Ishikawa (cell line): ENCODE data around the gene GSAP.

ENCODE experiments used
- CEBPB ChIP-seq: IDR thresholded peaks from 2 replicates; pipeline ENCODE4 v1.6.1; 2012
- CREB1 ChIP-seq: IDR thresholded peaks from 2 replicates; pipeline ENCODE4 v1.6.1; 2012; ENCODE audit warnings: low read depth
- EGR1 ChIP-seq: IDR thresholded peaks from 2 replicates; pipeline ENCODE4 v1.6.1; 2012
- EP300 ChIP-seq: IDR thresholded peaks from 2 replicates; pipeline ENCODE4 v1.6.1; 2012; ENCODE audit warnings: borderline replicate concordance
- FOXM1 ChIP-seq: IDR thresholded peaks from 2 replicates; pipeline ENCODE4 v1.6.1; 2012; ENCODE audit warnings: low read depth, borderline replicate concordance
- NFIC ChIP-seq: IDR thresholded peaks from 2 replicates; pipeline ENCODE4 v1.6.1; 2012
- RAD21 ChIP-seq: IDR thresholded peaks from 2 replicates; pipeline ENCODE4 v1.6.1; 2012; ENCODE audit warnings: low read depth
- TAF1 ChIP-seq: IDR thresholded peaks from 2 replicates; pipeline ENCODE4 v1.6.1; 2012; ENCODE audit warnings: low read depth, mild to moderate bottlenecking
- TCF12 ChIP-seq: IDR thresholded peaks from 2 replicates; pipeline ENCODE4 v1.6.1; 2012; ENCODE audit warnings: low read depth
- TEAD4 ChIP-seq: IDR thresholded peaks from 2 replicates; pipeline ENCODE4 v1.6.1; 2012
- YY1 ChIP-seq: IDR thresholded peaks from 2 replicates; pipeline ENCODE4 v1.6.1; 2012; ENCODE audit warnings: low read depth
- ZBTB7A ChIP-seq: IDR thresholded peaks from 2 replicates; pipeline ENCODE4 v1.6.1; 2012; ENCODE audit warnings: low read depth
- TF ChIP-seq, protein P1 (sequence below): IDR thresholded peaks from 2 replicates; pipeline ENCODE4 v1.6.1; 2012; ENCODE audit warnings: low read depth, mild to moderate bottlenecking
- TF ChIP-seq, protein P2 (sequence below): IDR thresholded peaks from 2 replicates; pipeline ENCODE4 v1.6.1; 2012
- TF ChIP-seq, protein P3 (sequence below): IDR thresholded peaks from 2 replicates; pipeline ENCODE4 v1.6.1; 2012

The GSAP gene

GRCh38 chr7:77433901-77434300 is 17.8 kb upstream of the GSAP start:
- TF ChIP-seq TAF1, result no peak
- TF ChIP-seq, protein P1, sequence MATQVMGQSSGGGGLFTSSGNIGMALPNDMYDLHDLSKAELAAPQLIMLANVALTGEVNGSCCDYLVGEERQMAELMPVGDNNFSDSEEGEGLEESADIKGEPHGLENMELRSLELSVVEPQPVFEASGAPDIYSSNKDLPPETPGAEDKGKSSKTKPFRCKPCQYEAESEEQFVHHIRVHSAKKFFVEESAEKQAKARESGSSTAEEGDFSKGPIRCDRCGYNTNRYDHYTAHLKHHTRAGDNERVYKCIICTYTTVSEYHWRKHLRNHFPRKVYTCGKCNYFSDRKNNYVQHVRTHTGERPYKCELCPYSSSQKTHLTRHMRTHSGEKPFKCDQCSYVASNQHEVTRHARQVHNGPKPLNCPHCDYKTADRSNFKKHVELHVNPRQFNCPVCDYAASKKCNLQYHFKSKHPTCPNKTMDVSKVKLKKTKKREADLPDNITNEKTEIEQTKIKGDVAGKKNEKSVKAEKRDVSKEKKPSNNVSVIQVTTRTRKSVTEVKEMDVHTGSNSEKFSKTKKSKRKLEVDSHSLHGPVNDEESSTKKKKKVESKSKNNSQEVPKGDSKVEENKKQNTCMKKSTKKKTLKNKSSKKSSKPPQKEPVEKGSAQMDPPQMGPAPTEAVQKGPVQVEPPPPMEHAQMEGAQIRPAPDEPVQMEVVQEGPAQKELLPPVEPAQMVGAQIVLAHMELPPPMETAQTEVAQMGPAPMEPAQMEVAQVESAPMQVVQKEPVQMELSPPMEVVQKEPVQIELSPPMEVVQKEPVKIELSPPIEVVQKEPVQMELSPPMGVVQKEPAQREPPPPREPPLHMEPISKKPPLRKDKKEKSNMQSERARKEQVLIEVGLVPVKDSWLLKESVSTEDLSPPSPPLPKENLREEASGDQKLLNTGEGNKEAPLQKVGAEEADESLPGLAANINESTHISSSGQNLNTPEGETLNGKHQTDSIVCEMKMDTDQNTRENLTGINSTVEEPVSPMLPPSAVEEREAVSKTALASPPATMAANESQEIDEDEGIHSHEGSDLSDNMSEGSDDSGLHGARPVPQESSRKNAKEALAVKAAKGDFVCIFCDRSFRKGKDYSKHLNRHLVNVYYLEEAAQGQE, result no peak
- no peak for TF ChIP-seq FOXM1
- no peak for TF ChIP-seq TCF12
- no peak for TF ChIP-seq RAD21
- TF ChIP-seq CREB1, result no peak
- no peak for TF ChIP-seq ZBTB7A

- TF ChIP-seq, protein P1, result no peak
- no peak for TF ChIP-seq TAF1
- no peak for TF ChIP-seq TCF12
- TF ChIP-seq TEAD4, result no peak
- TF ChIP-seq RAD21, result no peak
- TF ChIP-seq YY1, result no peak
- no peak for TF ChIP-seq FOXM1
- TF ChIP-seq, protein P2, sequence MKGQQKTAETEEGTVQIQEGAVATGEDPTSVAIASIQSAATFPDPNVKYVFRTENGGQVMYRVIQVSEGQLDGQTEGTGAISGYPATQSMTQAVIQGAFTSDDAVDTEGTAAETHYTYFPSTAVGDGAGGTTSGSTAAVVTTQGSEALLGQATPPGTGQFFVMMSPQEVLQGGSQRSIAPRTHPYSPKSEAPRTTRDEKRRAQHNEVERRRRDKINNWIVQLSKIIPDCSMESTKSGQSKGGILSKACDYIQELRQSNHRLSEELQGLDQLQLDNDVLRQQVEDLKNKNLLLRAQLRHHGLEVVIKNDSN, result no peak
- TF ChIP-seq ZBTB7A, result no peak
- no peak for TF ChIP-seq CREB1
- TF ChIP-seq EP300, result no peak
- TF ChIP-seq, protein P3, sequence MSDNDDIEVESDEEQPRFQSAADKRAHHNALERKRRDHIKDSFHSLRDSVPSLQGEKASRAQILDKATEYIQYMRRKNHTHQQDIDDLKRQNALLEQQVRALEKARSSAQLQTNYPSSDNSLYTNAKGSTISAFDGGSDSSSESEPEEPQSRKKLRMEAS, result no peak
- no peak for TF ChIP-seq EGR1
- TF ChIP-seq CEBPB, result no peak
- TF ChIP-seq NFIC, result no peak
These were observed 14.8 kb upstream of the GSAP start for GRCh38 chr7:77430927-77431326.

GRCh38 chr7:77428777-77429231 is 12.7 kb upstream of the GSAP start:
- no peak for TF ChIP-seq EGR1
- TF ChIP-seq CEBPB, result no peak
- no peak for TF ChIP-seq YY1
- no peak for TF ChIP-seq ZBTB7A
- no peak for TF ChIP-seq EP300
- TF ChIP-seq TEAD4, result no peak

DNA sequence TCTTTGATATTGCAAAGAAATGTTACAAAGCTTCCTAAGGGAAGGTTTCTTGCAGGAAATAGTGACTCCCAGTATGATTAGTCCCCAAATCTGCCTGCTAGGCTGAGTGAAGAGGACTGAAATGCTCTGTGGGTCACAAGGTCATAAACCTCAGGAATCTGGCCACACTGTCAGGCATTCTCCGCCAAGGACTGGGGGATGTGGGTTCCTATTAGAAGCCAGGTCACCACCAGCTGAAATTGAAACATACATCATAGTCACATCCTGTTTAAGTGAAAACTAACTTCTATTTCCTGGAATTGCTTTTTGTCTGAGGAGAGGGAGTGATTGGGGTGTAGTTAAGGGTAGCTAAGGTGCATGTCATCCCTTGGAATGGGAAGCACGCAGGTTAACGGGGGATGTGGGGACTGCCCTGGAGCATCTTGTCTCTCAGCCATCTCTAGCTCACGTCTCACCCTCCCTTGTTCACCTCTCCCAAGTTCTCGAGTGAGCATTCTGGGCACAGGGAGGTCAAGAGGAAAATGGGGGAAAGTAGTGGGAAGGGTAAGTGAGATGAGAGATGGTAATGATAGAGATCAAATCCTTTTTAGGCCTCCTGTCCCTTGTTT is 12.0 kb upstream of the GSAP start:
- TF ChIP-seq, protein P3, result no peak
- TF ChIP-seq, protein P2, result no peak
- TF ChIP-seq YY1 (no peak), TEAD4 (no peak), ZBTB7A (no peak), FOXM1 (no peak), TAF1 (no peak), CEBPB (no peak), NFIC (no peak), RAD21 (no peak), TCF12 (no peak), EGR1 (no peak), EP300 (no peak), CREB1 (no peak)
- TF ChIP-seq, protein P1, result no peak
